Muscle layer of colon (tissue), 2 donors: ENCODE results near the gene TIAM2.

Experiments used
- H3K27ac ChIP-seq: one replicate; pipeline ENCODE4 v1.7.0; 2013; ENCODE audit warnings: low read depth, mild to moderate bottlenecking, low read length, moderate library complexity
- H3K27me3 ChIP-seq, 2 donors: one replicate each; pipeline ENCODE4 v1.7.0; 2013; ENCODE audit warnings: low read length in 2 of 2, mild to moderate bottlenecking in 2 of 2; ENCODE audit not compliant: insufficient read depth in 2 of 2, control insufficient read depth in 1 of 2
- H3K36me3 ChIP-seq: one replicate; pipeline ENCODE4 v1.7.0; 2013; ENCODE audit warnings: mild to moderate bottlenecking, low read length; ENCODE audit not compliant: insufficient read depth
- H3K4me1 ChIP-seq: one replicate; pipeline ENCODE4 v1.7.0; 2013; ENCODE audit warnings: mild to moderate bottlenecking, low read length; ENCODE audit not compliant: insufficient read depth
- H3K4me3 ChIP-seq, 2 donors: one replicate each; pipeline ENCODE4 v1.7.0; 2013; ENCODE audit warnings: low read length in 2 of 2, low read depth in 1 of 2, mild to moderate bottlenecking in 1 of 2, moderate library complexity in 1 of 2
- H3K9ac ChIP-seq: one replicate; pipeline ENCODE4 v1.7.0; 2013; ENCODE audit warnings: low read length
- H3K9me3 ChIP-seq: one replicate; pipeline ENCODE4 v1.7.0; 2013; ENCODE audit warnings: mild to moderate bottlenecking, low read length
- donor health status: abdominal sarcoma.
- donor health status: Adenocarcinoma of cecum.

Gene TIAM2

DNA sequence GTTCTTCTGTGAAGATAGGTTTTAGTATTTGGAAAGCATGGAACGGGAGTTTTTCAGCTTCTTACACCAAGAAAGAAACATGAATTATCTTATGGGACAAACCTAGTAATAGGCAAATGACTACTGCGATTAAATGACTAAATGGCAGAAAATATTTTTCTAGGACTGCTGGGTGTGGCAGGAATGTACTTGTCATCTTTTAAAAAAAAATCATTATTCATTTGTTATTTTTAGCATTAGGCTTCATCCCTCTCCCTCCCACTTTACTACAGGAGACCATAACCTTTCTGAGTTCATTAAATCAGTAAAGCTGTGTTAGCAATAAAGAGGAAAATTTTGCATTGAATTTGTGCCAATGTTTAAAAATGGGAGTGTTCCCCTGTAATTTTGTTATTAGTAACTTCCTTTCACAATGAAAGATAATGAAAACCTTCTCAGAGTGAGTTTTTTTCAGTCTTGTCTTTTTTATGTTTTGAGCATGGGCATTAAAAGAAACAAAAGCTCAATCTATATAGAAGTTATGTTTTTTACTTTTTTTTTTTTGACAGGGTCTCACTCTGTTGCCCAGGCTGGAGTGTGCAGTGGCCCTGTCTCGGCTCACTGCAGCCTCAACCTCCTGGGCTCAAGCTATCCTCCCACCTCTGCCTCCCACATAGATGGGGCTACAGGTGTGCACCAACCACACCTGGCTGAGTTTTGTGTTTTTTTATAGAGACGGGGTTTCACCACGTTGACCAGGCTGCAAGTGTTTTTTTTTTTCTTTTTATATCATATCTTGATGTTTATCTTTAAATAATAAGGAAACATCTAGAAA, 163.1 kb downstream of the TIAM2 start:
- no peak overlapping the region for H3K9ac ChIP-seq
- no peak overlapping the region for H3K27ac ChIP-seq
- H3K4me1 ChIP-seq = peaks cover 7% of the 10 kb centered on the region
- no peaks in the 10 kb centered on the region for H3K27me3 ChIP-seq
- H3K4me3 ChIP-seq = no peak overlapping the region
- no peaks in the 10 kb centered on the region for H3K9me3 ChIP-seq
- H3K36me3 ChIP-seq = no peaks in the 10 kb centered on the region

DNA sequence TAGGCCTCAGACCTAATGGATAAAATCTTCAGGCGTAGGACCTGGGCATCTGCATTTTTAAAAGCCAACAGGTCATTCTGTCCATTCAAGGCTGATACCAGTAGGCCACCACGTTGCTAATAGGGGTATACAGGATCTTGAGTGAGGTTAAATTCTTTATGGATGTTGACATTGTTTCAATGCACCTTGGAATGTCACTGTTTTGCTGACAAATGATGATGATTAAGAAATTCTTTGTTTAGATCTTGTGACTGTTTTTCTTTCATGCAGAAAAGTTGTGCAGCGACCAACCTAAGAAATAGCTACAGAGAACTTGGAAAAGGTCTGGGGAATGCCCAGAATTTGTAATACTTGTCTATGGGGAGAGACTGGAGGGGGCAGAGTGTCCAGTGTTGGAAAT, 167.6 kb downstream of the TIAM2 start:
- no peaks in the 10 kb centered on the region for H3K36me3 ChIP-seq
- H3K27me3 ChIP-seq = no peaks in the 10 kb centered on the region
- no peaks in the 10 kb centered on the region for H3K4me1 ChIP-seq
- H3K27ac ChIP-seq = no peak overlapping the region
- no peak overlapping the region for H3K4me3 ChIP-seq
- no peak overlapping the region for H3K9ac ChIP-seq
- no peaks in the 10 kb centered on the region for H3K9me3 ChIP-seq

GRCh38 chr6:155163601-155164000, 168.5 kb downstream of the TIAM2 start:
- Histone ChIP-seq H3K4me1 (no peaks in the 10 kb centered on the region), H3K9me3 (no peaks in the 10 kb centered on the region), H3K9ac (no peak overlapping the region), H3K36me3 (no peaks in the 10 kb centered on the region), H3K4me3 (no peak overlapping the region), H3K27ac (no peak overlapping the region), H3K27me3 (no peaks in the 10 kb centered on the region)

- Histone ChIP-seq H3K4me1 (no peaks in the 10 kb centered on the region), H3K4me3 (no peak overlapping the region), H3K9ac (no peak overlapping the region), H3K27me3 (no peaks in the 10 kb centered on the region), H3K27ac (no peak overlapping the region), H3K9me3 (no peaks in the 10 kb centered on the region), H3K36me3 (no peaks in the 10 kb centered on the region)
Observed at GRCh38 chr6:155165029-155165710, 170.1 kb downstream of the TIAM2 start.

- Histone ChIP-seq H3K36me3 (no peaks in the 10 kb centered on the region), H3K4me1 (peaks cover 19% of the 10 kb centered on the region), H3K9ac (no peak overlapping the region), H3K9me3 (no peaks in the 10 kb centered on the region), H3K27ac (no peak overlapping the region), H3K4me3 (no peak overlapping the region), H3K27me3 (no peaks in the 10 kb centered on the region)
Observed at GRCh38 chr6:155170519-155170918, 175.4 kb downstream of the TIAM2 start.

- no peaks in the 10 kb centered on the region for H3K36me3 ChIP-seq
- peak overlapping the region; percentile 48 for H3K27ac ChIP-seq
- no peak overlapping the region for H3K9ac ChIP-seq
- H3K27me3 ChIP-seq = no peaks in the 10 kb centered on the region
- no peaks in the 10 kb centered on the region for H3K9me3 ChIP-seq
- H3K4me3 ChIP-seq = no peak overlapping the region
- H3K4me1 ChIP-seq = peaks cover 19% of the 10 kb centered on the region
Observed at GRCh38 chr6:155171109-155171746, 176.1 kb downstream of the TIAM2 start.

GRCh38 chr6:155171747-155172449, 176.8 kb downstream of the TIAM2 start:
- Histone ChIP-seq H3K27ac (no peak overlapping the region), H3K27me3 (no peaks in the 10 kb centered on the region), H3K4me1 (peaks cover 19% of the 10 kb centered on the region), H3K36me3 (no peaks in the 10 kb centered on the region), H3K4me3 (no peak overlapping the region), H3K9me3 (no peaks in the 10 kb centered on the region), H3K9ac (no peak overlapping the region)

- H3K9me3 ChIP-seq = no peaks in the 10 kb centered on the region
Observed at GRCh38 chr6:155173488-155173887, 178.4 kb downstream of the TIAM2 start.

DNA sequence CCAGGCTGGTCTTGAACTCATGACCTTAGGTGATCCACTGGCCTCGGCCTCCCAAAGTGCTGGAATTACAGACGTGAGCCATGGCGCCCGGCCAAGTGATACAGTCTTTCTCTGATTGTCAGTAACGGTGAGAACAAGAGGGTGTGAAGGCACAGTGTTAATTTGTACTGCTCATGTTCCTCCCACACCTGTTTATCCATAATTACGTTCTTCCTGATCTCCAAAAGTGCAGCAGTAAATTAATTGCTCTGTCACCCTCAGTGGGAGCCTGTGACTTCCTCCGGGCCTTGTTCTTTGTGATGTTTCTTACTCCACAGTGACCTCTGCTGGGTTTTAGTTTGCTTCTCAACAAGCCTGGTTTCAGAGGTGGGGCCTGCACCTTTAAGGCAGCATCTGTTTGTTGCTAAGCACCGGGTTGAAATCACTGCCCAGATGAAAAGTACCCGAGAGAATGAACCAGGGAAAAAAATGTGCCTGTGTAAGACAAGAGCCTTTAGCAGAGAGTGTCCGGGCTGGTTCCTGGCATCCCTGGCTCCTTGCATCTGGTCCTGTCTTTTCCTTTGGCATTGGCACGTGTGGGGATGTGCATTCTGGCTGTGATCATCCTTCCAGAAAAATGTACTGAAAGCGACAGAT, 179.6 kb downstream of the TIAM2 start:
- no peaks in the 10 kb centered on the region for H3K36me3 ChIP-seq
- H3K4me3 ChIP-seq = no peak overlapping the region
- peaks cover 19% of the 10 kb centered on the region for H3K4me1 ChIP-seq
- no peak overlapping the region for H3K9ac ChIP-seq
- H3K27ac ChIP-seq = no peak overlapping the region
- H3K27me3 ChIP-seq = no peaks in the 10 kb centered on the region
- no peaks in the 10 kb centered on the region for H3K9me3 ChIP-seq

More at GRCh38 chr6:155173488-155173887, 178.4 kb downstream of the TIAM2 start:
- Histone ChIP-seq H3K4me3 (no peak overlapping the region), H3K27ac (no peak overlapping the region), H3K9ac (no peak overlapping the region), H3K4me1 (peaks cover 19% of the 10 kb centered on the region), H3K27me3 (no peaks in the 10 kb centered on the region), H3K36me3 (no peaks in the 10 kb centered on the region)

GRCh38 chr6:155177363-155177961, 182.3 kb downstream of the TIAM2 start:
- H3K9me3 ChIP-seq = no peaks in the 10 kb centered on the region
- H3K27me3 ChIP-seq = no peaks in the 10 kb centered on the region
- no peaks in the 10 kb centered on the region for H3K36me3 ChIP-seq
- H3K4me1 ChIP-seq = peaks cover under 1% of the 10 kb centered on the region
- H3K9ac ChIP-seq = no peak overlapping the region
- H3K27ac ChIP-seq = no peak overlapping the region
- no peak overlapping the region for H3K4me3 ChIP-seq
